Left ventricle myocardium inferior (tissue), 1 donor: ENCODE data around the gene ACSL3. TPM values are rescaled to one million over a fixed set of nuclear protein-coding genes. Genes with fewer than 3 reads are reported as not detected.
A peak's percentile ranks its signal among the peaks of the same experiment; 100 is the strongest.
"Not testable (repeated sequence)": the region's sequence is repeated elsewhere in the genome, so short reads cannot be mapped to it uniquely, and the experiment has no call there.

ENCODE experiments used
- DNase-seq: peaks from one replicate; pipeline ENCODE4 v3.0.0-alpha.2; 2020
- H3K27ac ChIP-seq: fragments of 200-600 bp; replicated peaks from 2 replicates; pipeline ENCODE4 v1.8.0; 2021
- H3K27me3 ChIP-seq: fragments of 200-600 bp; 2 replicates; pipeline ENCODE4 v1.8.0; 2021; ENCODE audit warnings: low read depth
- H3K36me3 ChIP-seq: fragments of 200-600 bp; 2 replicates; pipeline ENCODE4 v1.8.0; 2021
- H3K4me1 ChIP-seq: fragments of 200-600 bp; 2 replicates; pipeline ENCODE4 v1.8.0; 2021
- H3K4me3 ChIP-seq: fragments of 200-600 bp; 2 replicates; pipeline ENCODE4 v1.8.0; 2021; ENCODE audit warnings: mild to moderate bottlenecking, moderate library complexity
- H3K9me3 ChIP-seq: fragments of 200-600 bp; replicated peaks from 2 replicates; pipeline ENCODE4 v1.8.0; 2021
- intact Hi-C: fragments of 100-400 bp; cut with micrococcal nuclease; formaldehyde crosslinking; loops from one replicate; pipeline ENCODE4 v1.11.0; 2022
- total RNA-seq: library from RNA; stranded (reverse); fragmentation: NEBNext Ultra II Directional; extraction: Animal tissue kit (Norgen Biotek cat#: 25700); gene quantifications from one replicate; pipeline ENCODE4 v1.2.1, GENCODE V29; 2021
- TF ChIP-seq, protein P1 (sequence below): fragments of 200-600 bp; IDR thresholded peaks from 2 replicates; pipeline ENCODE4 v1.8.0; 2021; ENCODE audit warnings: antibody characterized with exemption, mild to moderate bottlenecking, borderline replicate concordance
- donor health status: DM: no; HTN: yes; CAD: no; lungs with severe emphysema.

Gene ACSL3
- total RNA-seq, 1 donor from 2014 or later = 50.1 TPM

DNA sequence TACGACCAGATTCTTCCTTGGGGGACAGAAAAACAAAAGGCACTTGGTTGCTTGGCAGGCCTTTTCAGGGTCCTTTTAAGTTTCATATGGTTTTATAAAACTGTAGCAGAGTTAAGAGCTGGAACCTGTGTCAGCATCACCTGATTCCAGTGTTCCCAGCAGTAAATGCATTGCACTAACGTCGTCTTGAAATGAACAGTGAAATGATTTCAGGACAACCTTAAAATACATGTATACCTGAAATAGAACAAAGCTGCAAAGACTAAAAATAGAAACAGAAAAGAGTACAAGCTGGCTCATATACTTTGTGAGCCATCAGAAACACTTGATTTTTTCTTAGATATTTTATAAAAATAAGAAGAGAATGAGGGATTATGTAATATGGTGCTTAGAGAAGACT is 51.9 kb downstream of the ACSL3 start:
- intact Hi-C loops = no loop called here
- H3K27ac ChIP-seq = peak overlapping the region; percentile 66
- peaks cover 46% of the 10 kb centered on the region for H3K4me1 ChIP-seq
- no peaks in the 10 kb centered on the region for H3K9me3 ChIP-seq
- H3K27me3 ChIP-seq = no peaks in the 10 kb centered on the region
- TF ChIP-seq, protein P1, sequence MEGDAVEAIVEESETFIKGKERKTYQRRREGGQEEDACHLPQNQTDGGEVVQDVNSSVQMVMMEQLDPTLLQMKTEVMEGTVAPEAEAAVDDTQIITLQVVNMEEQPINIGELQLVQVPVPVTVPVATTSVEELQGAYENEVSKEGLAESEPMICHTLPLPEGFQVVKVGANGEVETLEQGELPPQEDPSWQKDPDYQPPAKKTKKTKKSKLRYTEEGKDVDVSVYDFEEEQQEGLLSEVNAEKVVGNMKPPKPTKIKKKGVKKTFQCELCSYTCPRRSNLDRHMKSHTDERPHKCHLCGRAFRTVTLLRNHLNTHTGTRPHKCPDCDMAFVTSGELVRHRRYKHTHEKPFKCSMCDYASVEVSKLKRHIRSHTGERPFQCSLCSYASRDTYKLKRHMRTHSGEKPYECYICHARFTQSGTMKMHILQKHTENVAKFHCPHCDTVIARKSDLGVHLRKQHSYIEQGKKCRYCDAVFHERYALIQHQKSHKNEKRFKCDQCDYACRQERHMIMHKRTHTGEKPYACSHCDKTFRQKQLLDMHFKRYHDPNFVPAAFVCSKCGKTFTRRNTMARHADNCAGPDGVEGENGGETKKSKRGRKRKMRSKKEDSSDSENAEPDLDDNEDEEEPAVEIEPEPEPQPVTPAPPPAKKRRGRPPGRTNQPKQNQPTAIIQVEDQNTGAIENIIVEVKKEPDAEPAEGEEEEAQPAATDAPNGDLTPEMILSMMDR = no peak
- peaks cover 25% of the 10 kb centered on the region for H3K36me3 ChIP-seq
- H3K4me3 ChIP-seq = peak overlapping the region; percentile 20
- DNase-seq = no peak

DNA sequence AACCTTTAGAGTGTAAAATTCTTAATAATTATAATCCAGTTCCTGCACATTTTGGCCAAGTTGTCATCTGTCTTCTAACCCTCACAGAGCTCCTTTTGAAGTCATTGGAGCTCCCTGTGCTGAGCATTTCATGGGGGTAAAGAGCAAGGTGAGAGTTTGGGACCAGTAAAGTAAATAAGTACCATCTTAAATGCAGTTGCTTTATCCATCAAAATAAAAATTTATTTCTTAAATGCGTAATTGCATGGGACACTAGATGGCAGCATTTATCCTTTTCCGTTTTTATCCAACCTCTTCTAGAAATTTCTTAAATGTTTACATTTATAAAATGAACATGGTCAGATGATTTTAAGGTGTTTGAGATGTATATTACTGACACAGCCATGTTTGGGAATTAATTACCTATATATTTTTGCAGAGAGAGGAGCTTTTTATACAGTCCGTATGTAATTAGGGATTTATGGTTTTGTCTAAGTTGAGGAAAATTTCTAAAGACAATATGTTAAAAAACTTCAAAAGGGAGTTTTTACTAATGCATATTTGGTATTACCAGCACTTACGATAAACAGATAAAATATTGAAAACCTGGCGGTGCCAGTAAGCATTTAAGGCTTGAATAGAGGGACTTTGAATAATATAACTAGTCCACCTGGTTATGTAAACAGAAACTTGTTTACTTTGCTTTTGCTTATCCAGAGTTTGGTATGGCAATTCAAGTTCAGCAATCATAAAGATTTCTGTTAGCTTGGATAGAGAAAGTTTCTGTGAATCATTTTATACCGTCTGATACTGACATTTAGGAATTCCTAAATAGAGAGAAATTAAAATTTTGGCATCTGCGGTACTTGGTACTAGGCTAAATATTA is 54.5 kb downstream of the ACSL3 start:
- no peak for DNase-seq
- H3K27me3 ChIP-seq = no peaks in the 10 kb centered on the region
- TF ChIP-seq, protein P1 = peak; percentile 51
- no peaks in the 10 kb centered on the region for H3K9me3 ChIP-seq
- intact Hi-C loops = no loop called here
- H3K27ac ChIP-seq = no peak overlapping the region
- peaks cover 22% of the 10 kb centered on the region for H3K36me3 ChIP-seq
- no peak overlapping the region for H3K4me3 ChIP-seq
- H3K4me1 ChIP-seq = peaks cover 56% of the 10 kb centered on the region

DNA sequence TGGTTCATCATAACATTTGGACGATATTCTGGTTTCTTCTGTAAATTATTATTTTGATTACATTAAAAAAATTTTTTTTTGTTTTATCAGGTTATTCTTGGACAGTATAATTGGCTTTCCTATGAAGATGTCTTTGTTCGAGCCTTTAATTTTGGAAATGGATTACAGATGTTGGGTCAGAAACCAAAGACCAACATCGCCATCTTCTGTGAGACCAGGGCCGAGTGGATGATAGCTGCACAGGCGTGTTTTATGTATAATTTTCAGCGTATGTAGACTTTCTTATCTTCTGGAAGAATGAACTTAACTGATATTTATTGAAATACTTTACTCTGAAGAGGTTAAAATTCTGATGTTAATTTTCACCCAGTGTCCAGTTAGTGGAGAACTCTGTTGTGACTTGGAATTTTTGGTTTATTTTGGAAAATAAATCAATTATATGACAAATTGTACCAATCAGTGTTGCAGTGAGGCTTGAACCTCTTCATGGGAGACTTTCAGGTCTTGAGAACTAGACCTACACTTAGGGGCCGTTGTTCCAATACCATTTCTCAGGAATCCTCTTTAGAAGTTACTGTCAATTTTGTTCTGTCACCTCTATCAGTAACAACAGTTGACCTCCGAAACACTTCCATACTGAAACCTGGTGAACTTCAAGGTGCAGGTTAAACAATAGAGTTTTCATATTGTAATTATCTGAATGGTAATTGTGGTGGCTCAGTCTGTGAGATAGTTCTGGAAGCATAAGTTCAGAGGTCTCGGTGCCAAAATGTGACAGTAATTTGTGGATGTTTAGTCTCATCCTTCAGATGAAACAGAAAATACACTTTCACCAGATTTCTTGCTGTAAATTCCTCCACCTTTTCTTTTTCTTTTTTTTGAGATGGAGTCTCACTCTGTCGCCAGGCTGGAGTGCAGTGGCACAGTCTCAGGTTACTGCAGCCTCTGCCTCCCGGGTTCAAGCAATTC is 55.7 kb downstream of the ACSL3 start:
- H3K36me3 ChIP-seq = peaks cover 33% of the 10 kb centered on the region
- H3K4me3 ChIP-seq = no peak overlapping the region
- no peak for DNase-seq
- peaks cover 54% of the 10 kb centered on the region for H3K4me1 ChIP-seq
- no peak overlapping the region for H3K27ac ChIP-seq
- TF ChIP-seq, protein P1 = peak; percentile 36
- H3K27me3 ChIP-seq = no peaks in the 10 kb centered on the region
- no peaks in the 10 kb centered on the region for H3K9me3 ChIP-seq
- intact Hi-C loops = no loop called here

DNA sequence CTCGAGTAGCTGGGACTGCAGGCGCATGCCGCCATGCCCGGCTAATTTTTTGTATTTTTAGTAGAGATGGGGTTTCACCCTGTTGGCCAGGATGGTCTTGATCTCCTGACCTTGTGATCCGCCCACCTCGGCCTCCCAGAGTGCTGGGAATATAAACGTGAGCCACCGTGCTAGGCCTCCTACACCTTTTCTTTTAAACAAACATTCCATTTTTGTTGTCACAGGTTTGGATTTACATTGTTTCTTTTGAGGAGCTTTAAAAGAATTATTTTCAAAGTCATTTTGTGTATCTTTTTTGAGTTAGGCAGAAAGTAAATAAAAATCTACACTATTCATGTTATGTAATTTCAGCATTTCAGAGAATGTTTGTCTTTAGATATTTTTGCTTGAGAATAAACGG is 56.4 kb downstream of the ACSL3 start:
- intact Hi-C loops, H3K27ac ChIP-seq, H3K27me3 ChIP-seq, DNase-seq, H3K9me3 ChIP-seq, H3K4me3 ChIP-seq: not testable (repeated sequence)
- peaks cover 40% of the 10 kb centered on the region for H3K36me3 ChIP-seq
- H3K4me1 ChIP-seq = peaks cover 47% of the 10 kb centered on the region

DNA sequence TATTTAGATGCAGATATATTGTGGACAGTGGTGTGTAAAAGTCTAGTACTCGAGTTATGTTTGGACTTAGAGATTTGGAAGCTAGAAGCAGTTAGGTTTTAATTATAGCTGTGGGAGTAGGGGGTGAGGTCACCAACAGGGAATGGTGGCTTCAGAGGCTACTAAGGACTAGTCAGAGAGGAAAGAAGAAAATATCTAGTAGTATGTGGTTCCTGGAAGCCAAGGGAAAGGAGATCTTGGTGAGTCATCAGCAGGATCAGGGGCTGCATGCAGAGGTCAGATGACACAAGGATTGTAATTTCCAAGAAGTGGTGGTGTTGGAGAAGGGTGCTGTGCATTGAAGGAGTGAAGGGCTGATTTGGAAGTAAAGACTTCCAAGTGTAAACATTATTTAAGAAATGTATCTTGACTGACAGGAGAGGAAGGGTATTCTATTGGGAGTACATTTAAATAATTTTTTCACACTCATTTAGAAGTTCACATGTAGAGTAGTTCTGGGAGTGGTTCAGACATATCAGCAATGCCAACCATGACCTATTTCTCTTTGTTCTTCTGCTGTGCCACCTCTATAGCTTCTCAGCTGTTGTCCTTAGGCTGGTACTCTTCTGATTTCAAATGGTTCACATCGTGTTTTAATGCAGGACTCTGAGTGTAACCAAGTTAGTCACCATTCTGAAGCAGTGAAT is 59.1 kb downstream of the ACSL3 start:
- intact Hi-C loops = no loop called here
- H3K27ac ChIP-seq = no peak overlapping the region

More for the DNA sequence above, 59.1 kb downstream of the ACSL3 start:
- Histone ChIP-seq H3K4me1 (peaks cover 23% of the 10 kb centered on the region), H3K36me3 (peaks cover 65% of the 10 kb centered on the region), H3K4me3 (no peak overlapping the region), H3K27me3 (no peaks in the 10 kb centered on the region), H3K9me3 (no peaks in the 10 kb centered on the region)
- TF ChIP-seq, protein P1 = no peak
- DNase-seq = no peak
